OCI-LY1 (cell line): ENCODE data around the gene ABCA8.

ENCODE experiments used
- H2AFZ ChIP-seq: fragments of 200-600 bp; sonication (generic), shearing (Covaris generic); 2 replicates; pipeline ENCODE4 v1.6.0; 2014; ENCODE audit warnings: antibody characterized with exemption, mild to moderate bottlenecking, low read length
- H3F3A ChIP-seq: fragments of 200-600 bp; sonication (generic), shearing (Covaris generic); 2 replicates; pipeline ENCODE4 v1.6.0; 2014; ENCODE audit warnings: mild to moderate bottlenecking, antibody characterized with exemption, low read length, moderate library complexity; ENCODE audit not compliant: insufficient read depth
- H3K27ac ChIP-seq: fragments of 200-600 bp; sonication (generic); 2 replicates; pipeline ENCODE4 v1.5.1; 2014; ENCODE audit warnings: low read length, mixed run types, mild to moderate bottlenecking, low read depth; ENCODE audit not compliant: poor library complexity, severe bottlenecking
- H3K27me3 ChIP-seq: fragments of 200-600 bp; sonication (generic); 2 replicates; pipeline ENCODE4 v1.6.0; 2014; ENCODE audit warnings: antibody characterized with exemption, mild to moderate bottlenecking, low read length, moderate library complexity; ENCODE audit not compliant: insufficient read depth
- H3K36me3 ChIP-seq: fragments of 200-600 bp; sonication (generic); 2 replicates; pipeline ENCODE4 v1.6.1; 2014; ENCODE audit warnings: mild to moderate bottlenecking, antibody characterized with exemption, low read length, moderate library complexity, mixed read lengths; ENCODE audit not compliant: insufficient read depth
- H3K4me1 ChIP-seq: fragments of 200-600 bp; sonication (generic); 2 replicates; pipeline ENCODE4 v1.5.1; 2014; ENCODE audit warnings: mild to moderate bottlenecking, low read length, moderate library complexity; ENCODE audit not compliant: insufficient read depth, severe bottlenecking
- H3K4me2 ChIP-seq: fragments of 200-600 bp; sonication (generic), shearing (Covaris generic); 2 replicates; pipeline ENCODE4 v1.6.1; 2014; ENCODE audit warnings: low read length
- H3K4me3 ChIP-seq: fragments of 200-600 bp; sonication (generic); 2 replicates; pipeline ENCODE4 v1.5.1; 2014; ENCODE audit warnings: low read length, low read depth, mild to moderate bottlenecking, mixed read lengths; ENCODE audit not compliant: poor library complexity, severe bottlenecking
- H3K79me2 ChIP-seq: fragments of 200-600 bp; shearing (Covaris generic); 2 replicates; pipeline ENCODE4 v1.6.1; 2016; ENCODE audit warnings: mixed run types, low read length, mixed read lengths; ENCODE audit not compliant: insufficient read depth
- H3K9ac ChIP-seq: fragments of 200-600 bp; sonication (generic), shearing (Covaris generic); 2 replicates; pipeline ENCODE4 v1.6.1; 2014; ENCODE audit warnings: mild to moderate bottlenecking, low read length, mixed read lengths
- H3K9me2 ChIP-seq: fragments of 200-600 bp; sonication (generic), shearing (Covaris generic); 2 replicates; pipeline ENCODE4 v1.6.1; 2014; ENCODE audit warnings: low read depth, mild to moderate bottlenecking, low read length, mixed read lengths
- H3K9me3 ChIP-seq: fragments of 200-600 bp; shearing (Covaris generic); 2 replicates; pipeline ENCODE4 v1.6.1; 2014; ENCODE audit warnings: low read length, mixed read lengths
- H4K20me1 ChIP-seq: fragments of 200-600 bp; sonication (generic), shearing (Covaris generic); 2 replicates; pipeline ENCODE4 v1.6.0; 2016; ENCODE audit warnings: mild to moderate bottlenecking, low read length; ENCODE audit not compliant: insufficient read depth
- CTCF ChIP-seq: fragments of 200-600 bp; sonication (generic), shearing (Covaris generic); IDR thresholded peaks from 2 replicates; pipeline ENCODE4 v1.5.1; 2017; ENCODE audit warnings: mild to moderate bottlenecking, antibody characterized with exemption, low read length, moderate library complexity, mixed read lengths
- EZH2 ChIP-seq: fragments of 200-600 bp; sonication (generic), shearing (Covaris generic); IDR thresholded peaks from 2 replicates; pipeline ENCODE4 v1.8.0; 2017; ENCODE audit warnings: borderline replicate concordance, mixed run types, mild to moderate bottlenecking, antibody characterized with exemption, low read length, moderate library complexity, mixed read lengths

Gene ABCA8

GRCh38 chr17:68821860-68822696 is 133.1 kb downstream of the ABCA8 start:
- no peaks in the 10 kb centered on the region for H3K27me3 ChIP-seq
- H3K4me1 ChIP-seq = no peaks in the 10 kb centered on the region
- no peaks in the 10 kb centered on the region for H3K9me3 ChIP-seq
- no peaks in the 10 kb centered on the region for H3F3A ChIP-seq
- H4K20me1 ChIP-seq = no peaks in the 10 kb centered on the region
- H3K36me3 ChIP-seq = no peaks in the 10 kb centered on the region
- H3K79me2 ChIP-seq = no peaks in the 10 kb centered on the region
- no peak overlapping the region for H3K4me2 ChIP-seq
- no peak overlapping the region for H3K27ac ChIP-seq
- TF ChIP-seq EZH2 = no peak
- no peak overlapping the region for H2AFZ ChIP-seq
- no peak overlapping the region for H3K9ac ChIP-seq
- no peaks in the 10 kb centered on the region for H3K9me2 ChIP-seq
- no peak overlapping the region for H3K4me3 ChIP-seq

GRCh38 chr17:68820825-68821481 is 134.2 kb downstream of the ABCA8 start:
- Histone ChIP-seq H3K27ac (no peak overlapping the region), H3K4me3 (no peak overlapping the region), H3K36me3 (no peaks in the 10 kb centered on the region), H2AFZ (no peak overlapping the region), H3K9ac (no peak overlapping the region), H3K79me2 (no peaks in the 10 kb centered on the region), H3F3A (no peaks in the 10 kb centered on the region), H3K9me3 (no peaks in the 10 kb centered on the region), H3K4me1 (no peaks in the 10 kb centered on the region), H4K20me1 (no peaks in the 10 kb centered on the region), H3K27me3 (no peaks in the 10 kb centered on the region), H3K9me2 (no peaks in the 10 kb centered on the region), H3K4me2 (no peak overlapping the region)
- TF ChIP-seq EZH2 (no peak), CTCF (no peak)

GRCh38 chr17:68820476-68820824 is 134.7 kb downstream of the ABCA8 start:
- no peaks in the 10 kb centered on the region for H3K79me2 ChIP-seq
- H3K9me2 ChIP-seq = no peaks in the 10 kb centered on the region
- no peak overlapping the region for H2AFZ ChIP-seq
- no peaks in the 10 kb centered on the region for H3F3A ChIP-seq
- H3K4me3 ChIP-seq = no peak overlapping the region
- H3K4me1 ChIP-seq = no peaks in the 10 kb centered on the region
- H3K27ac ChIP-seq = no peak overlapping the region
- no peak overlapping the region for H3K9ac ChIP-seq
- H3K4me2 ChIP-seq = no peak overlapping the region
- no peaks in the 10 kb centered on the region for H4K20me1 ChIP-seq
- no peaks in the 10 kb centered on the region for H3K9me3 ChIP-seq
- no peaks in the 10 kb centered on the region for H3K36me3 ChIP-seq
- no peaks in the 10 kb centered on the region for H3K27me3 ChIP-seq
- TF ChIP-seq CTCF (no peak), EZH2 (no peak)
